T-helper 1 cell (primary cell): ENCODE measurements around the gene HHEX.
A peak's percentile ranks its signal among the peaks of the same experiment; 100 is the strongest.
"Not testable (repeated sequence)": the region's sequence is repeated elsewhere in the genome, so short reads cannot be mapped to it uniquely, and the experiment has no call there.

Experiments used
- DNase-seq, 5 donors: peaks; one replicate each; pipeline ENCODE4 v3.0.0-alpha.2; 2012 to 2020
- total RNA-seq, 4 donors: gene quantifications; one replicate each; lab custom pipeline; 2026; lab: John Stamatoyannopoulos, UW

HHEX gene
- total RNA-seq = 0.15 to 1.6 (median 0.47) reads per million in 4 donors

DNA sequence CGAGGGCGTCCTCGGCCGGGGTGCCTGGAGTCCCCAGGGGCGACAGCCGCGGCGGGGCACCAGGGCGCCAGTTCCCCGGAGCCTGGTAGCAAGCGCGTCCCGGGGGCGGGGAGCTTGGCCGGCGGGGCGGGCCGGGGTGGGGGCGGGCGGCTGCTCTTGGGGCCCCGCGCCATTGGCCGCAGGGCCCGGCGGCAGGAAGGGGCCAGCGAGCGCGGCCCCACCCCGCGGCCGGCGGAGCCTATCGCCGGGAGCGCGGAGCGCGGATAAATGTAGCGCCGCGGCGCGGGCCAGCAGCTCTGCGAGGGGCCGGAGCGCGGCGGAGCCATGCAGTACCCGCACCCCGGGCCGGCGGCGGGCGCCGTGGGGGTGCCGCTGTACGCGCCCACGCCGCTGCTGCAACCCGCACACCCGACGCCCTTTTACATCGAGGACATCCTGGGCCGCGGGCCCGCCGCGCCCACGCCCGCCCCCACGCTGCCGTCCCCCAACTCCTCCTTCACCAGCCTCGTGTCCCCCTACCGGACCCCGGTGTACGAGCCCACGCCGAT, at the start of gene HHEX:
TSS of gene HHEX (plus strand) at position 293 of the 548 bp plus-strand sequence. CDS start at position 325, 32 bp downstream.
- peak in 3 of 5 donors; percentile 23 to 45 (median 24) for DNase-seq

- DNase-seq = no peak
Observed at GRCh38 chr10:92640107-92640506, 49.6 kb upstream of the HHEX start.

DNA sequence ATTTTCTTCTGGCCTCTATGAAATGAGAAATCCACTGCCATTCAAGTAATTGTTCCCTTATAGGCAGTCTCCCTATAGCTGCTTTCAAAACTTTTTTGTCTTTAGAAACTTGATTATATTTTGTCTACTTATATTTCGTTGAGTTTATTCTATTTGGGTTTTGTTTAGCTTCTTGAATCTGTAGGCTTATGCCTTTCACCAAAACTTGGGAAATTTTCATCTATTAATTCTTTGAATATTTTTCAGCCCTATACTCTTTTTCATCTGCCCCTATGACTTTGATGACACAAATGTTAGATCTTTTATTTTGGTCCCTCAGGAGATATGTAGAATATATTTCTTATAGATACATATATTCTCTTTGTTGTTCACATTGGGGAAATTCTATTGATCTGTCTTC, 48.3 kb upstream of the HHEX start:
- no peak for DNase-seq

DNA sequence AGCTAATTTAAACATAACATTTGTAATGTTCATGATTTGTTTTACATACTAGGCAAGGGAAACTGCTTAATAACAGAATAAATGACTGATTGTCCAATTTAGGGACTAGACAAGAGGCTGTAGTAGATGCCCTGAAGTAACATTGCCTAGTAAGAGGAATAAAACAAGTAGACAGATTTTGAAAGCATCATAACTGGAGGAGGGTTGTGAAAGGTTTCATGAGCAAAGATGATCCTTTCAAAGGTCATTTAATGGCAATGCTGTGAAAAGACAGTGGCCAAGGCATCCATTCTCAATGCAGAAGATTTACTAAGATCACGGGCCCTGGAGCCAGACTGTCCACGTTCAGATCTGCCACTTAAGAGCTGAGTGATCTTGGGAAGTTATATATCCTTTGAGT, 44.8 kb upstream of the HHEX start:
- no peak for DNase-seq

- not testable (repeated sequence) for DNase-seq
Observed at GRCh38 chr10:92650864-92651263, 38.9 kb upstream of the HHEX start.

- DNase-seq = no peak
Observed at GRCh38 chr10:92655426-92655825, 34.3 kb upstream of the HHEX start.

DNA sequence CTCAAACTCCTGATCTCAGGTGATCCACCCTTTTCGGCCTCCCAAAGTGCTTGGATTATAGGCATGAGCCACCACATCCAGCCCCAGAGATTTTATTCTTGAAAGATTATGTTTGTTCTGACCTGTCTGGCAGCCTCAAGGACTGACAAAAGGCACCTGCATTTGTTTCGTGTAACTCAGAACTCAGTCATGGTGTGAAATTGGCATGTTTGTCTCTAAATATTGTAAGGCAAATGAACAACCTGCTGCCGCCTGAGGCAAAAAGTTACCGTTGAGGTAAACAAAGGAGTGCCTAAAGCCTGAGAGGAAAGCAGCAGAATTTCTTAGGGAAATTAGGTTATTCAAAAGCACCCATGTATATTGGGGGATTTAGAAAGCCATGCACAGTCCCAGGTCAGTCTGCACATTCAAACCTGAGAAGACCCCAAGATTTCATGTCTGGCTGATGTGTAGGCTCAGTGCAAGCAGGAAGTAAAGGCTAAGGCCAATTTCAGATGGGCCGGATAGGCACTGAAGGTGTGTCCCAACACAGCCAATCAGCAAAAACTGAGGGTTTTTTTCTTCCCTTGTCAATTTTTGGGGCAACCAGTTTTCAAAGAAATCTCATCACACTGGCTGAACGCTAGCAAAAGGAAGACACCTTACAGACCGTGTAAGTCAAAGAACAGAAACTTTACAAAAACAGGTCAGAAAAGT, 33.3 kb upstream of the HHEX start:
- DNase-seq = no peak

- no peak for DNase-seq
Observed at GRCh38 chr10:92657024-92657423, 32.7 kb upstream of the HHEX start.

DNA sequence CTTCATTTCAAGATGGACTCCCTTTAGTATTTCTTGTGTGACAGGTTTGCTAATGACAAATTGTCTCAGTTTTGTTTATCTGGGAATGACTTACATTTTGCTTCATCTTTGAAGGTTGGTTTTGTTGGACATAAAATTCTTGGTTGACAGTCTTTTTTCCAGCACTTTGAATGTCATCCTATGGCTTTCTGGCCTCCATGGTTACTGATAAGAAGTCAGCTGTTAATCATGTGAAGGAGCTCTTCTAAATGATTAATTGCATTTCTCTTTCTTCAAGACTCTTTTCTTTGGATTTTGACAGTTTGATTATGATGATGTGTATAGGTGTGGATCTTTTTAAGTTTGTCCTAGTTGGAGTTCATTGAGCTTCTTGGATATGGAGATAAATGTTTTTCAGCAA, 26.9 kb upstream of the HHEX start:
- no peak for DNase-seq

- no peak for DNase-seq
Observed at GRCh38 chr10:92664322-92664721, 25.4 kb upstream of the HHEX start.

DNA sequence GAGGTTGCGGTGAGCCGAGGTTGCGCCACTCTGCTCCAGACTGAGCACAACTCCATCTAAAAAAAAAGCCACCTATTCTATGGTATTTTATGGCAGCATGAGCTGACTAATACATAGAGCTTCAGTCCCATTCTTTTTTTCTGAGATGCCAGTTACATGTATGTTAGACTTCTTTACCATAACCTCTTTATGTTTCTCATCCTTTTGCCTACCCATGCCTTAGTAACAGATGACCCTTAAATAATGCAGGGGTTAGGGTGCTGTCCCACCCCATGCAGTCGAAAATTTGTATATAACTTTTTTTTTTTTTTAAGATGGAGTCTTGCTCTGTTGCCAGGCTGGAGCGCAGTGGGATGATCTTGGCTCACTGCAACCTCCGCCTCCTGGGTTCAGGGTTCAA, 22.7 kb upstream of the HHEX start:
- DNase-seq = no peak

DNA sequence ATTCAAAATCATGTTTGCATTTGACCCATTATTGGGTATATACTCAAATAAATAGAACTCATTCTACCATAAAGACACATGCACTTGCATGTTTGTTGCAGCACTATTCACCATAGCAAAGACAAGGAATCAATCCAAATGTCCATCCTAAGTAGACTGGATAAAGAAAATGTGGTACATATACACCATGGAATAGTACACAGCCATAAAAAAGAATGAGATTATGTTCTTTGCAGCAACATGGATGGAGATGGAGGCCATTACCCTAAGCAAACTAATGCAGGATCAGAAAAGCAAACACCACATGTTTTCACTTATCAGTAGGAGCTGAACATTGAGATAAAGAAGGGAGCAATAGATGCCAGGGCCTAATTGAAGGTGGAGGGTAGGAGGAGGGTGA, 12.0 kb upstream of the HHEX start:
- no peak for DNase-seq

DNA sequence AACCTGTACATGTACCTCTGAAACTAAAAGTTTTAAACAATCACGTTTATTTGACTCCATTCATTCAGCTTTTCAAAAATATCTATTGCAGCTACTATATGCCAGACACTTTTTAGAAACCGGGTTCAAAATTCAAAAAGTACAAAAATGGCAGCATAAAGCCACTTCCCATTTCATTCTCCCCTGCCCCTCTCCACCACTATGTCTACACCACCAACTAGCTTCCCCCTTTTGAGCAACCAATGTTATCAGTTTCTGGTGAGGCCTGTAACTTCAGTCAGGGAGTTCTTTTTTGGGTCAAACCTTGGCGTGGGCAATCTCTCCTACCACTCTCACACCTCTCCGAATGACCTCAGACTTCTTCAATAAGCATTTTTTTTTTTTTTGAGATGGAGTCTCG, 11.5 kb upstream of the HHEX start:
- no peak for DNase-seq

- DNase-seq = no peak
Observed at GRCh38 chr10:92681306-92681834, 8.4 kb upstream of the HHEX start.

- DNase-seq = no peak
Observed at GRCh38 chr10:92688573-92688926, 1.2 kb upstream of the HHEX start.

DNA sequence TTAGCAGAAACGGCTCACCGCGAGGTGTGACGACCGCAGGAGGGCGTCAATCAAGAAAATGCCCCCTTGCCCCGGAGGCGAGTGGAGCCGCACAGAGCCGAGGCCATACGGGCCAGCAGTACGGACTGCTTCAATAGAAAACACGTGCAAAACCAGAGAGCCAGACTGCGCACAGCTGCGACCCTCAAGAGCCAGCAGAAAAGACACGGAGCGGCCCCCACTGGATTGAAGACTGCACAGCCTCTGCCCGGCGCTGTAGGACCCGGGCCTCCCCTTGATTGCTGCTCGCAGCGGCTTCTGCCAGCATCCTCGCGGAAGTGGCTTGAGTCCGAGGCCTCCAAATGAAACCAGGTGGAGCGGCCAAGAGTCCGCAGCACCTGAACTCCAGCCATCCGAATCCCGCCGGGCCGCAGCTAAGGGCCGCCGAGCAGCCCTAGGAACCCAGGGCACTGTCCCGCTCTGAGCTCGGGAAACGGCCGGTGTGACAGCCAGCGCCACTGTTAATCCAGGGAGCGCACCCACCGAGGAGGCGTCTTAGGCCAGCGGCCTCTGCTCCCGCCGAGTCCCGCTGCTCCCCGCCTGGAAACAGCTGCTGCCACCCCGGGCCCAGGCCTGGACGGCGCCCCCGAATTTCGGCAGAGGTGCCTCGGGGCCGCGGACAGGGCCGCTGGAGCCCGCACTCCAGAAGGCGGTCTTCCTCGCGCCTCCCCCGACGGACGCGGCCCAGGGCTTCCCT, 660 bp upstream of the HHEX start:
- DNase-seq = peak in 1 of 5 donors; percentile 11

GRCh38 chr10:92690211-92690914, 608 bp downstream of the HHEX start:
- peak in 4 of 5 donors; percentile 32 to 75 (median 42) for DNase-seq

- DNase-seq = no peak
Observed at GRCh38 chr10:92690915-92691590, 1.3 kb downstream of the HHEX start.

GRCh38 chr10:92691591-92692079, 1.9 kb downstream of the HHEX start:
- DNase-seq = peak in 1 of 5 donors; percentile 12

DNA sequence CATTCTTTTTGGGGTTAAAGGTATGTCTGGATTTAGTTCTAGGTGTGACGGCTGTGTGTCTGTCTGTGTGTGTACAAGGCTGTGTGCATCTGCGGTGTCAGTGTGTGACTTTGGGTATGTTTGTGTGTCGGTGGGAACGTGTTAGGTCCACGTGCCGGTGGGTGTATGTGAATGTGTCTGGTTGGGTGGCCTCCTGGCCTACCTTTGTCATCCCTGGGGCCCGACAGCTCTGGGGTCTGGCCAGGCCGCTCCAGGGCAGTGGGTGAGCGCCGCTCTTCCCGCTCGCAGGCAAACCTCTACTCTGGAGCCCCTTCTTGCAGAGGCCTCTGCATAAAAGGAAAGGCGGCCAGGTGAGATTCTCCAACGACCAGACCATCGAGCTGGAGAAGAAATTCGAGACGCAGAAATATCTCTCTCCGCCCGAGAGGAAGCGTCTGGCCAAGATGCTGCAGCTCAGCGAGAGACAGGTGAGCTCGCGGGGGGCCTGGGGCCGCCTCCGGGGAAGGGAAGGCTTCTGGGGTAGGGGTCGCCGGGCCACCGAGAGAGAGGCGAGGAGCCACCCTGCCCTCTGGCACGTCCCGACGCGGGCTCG, 2.4 kb downstream of the HHEX start:
- DNase-seq = no peak

DNA sequence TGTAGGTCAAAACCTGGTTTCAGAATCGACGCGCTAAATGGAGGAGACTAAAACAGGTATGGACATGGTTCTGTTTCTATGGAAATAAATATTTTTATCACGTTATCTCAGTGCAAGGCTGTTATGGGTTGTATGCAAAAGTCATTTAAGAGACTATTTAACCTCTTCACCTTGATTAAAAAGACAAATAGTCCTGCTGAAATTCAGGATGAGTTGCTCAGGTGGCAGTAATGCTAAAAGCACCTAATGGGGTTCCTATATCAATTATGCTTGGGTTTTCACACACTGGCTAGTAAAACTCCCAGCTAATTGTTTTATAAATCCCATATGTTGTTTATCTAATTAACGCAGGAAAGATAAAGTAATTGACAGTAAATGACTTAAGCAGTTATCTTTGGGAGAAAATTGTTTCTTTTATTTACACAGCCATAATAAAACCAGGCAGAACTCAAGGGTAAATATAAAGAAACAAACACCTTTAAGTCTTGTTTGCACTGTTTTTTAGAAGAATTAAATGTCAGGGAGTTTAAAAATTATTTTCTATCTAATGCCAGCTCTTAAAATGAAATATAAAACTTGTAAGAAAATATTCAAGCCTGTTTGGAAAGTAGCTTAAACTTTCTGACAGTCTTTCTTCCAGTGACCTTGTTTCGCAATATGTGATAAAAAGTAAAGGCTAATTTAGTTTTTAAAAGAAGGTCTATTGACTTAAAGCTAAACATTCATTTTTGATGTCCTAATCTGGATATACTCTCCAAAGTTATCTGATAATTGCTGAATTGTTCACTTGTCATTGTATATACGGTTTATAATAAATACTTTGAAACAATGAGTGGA, 3.2 kb downstream of the HHEX start:
- no peak for DNase-seq
